Measurements from ENCODE around the gene CCNQ. TPM values are rescaled to one million over a fixed set of nuclear protein-coding genes. Genes with fewer than 3 reads are reported as not detected.

Gene CCNQ
- total and polyA plus RNA-seq, 10 of the 15 experiments (the other 5 are each of a cell fraction or from before 2014, with no cell fraction given), result 0.45 to 36.2 (median 18.2) TPM

DNA sequence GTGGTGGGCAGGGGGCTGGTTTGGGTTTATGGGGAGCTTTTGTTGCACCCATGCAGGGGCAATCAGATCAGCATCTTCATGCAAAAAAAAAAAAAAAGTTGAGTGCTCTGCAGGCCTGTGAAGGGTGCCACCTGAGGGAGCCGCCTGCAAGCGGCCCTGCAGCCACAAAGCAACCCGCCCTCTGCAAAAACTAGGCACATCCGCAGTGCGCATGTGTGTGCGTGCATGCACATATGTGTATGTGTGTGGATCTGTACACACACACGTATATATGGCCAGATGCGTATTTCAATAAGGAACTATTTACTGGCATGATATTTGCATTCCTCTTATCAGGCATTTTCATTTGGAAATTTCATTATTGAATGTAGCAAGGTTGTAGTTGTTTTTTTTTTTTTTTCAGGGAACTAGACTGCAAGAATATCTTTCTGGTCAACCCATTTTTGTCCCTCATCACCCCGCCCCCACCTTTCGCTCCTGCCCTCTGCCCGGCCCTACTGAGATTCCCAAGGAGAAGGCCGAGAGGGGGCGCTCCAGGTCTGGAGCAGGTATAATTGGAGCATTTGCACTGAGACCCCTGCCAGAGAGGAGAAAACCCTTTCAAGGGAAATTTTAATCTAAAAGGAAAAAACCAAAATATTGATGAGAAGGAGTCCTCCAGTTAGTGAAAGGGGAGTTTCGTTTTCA lies 18.1 kb downstream of the CCNQ start:
- CTCF ChIA-PET, result interaction anchor here (1.2 kb wide), 1 partner anchor 82 kb away, joined by 3 read pairs; no protein-coding TSS in a partner anchor
- FAIRE-seq, result no peak

More for the DNA sequence above, 18.1 kb downstream of the CCNQ start:
- ChIA-PET SMC1A (ENCODE audit: uncharacterized antibody, unreplicated experiment) (interaction anchor here (1.0 kb wide), 1 partner anchor 70 kb away, joined by 3 read pairs; no protein-coding TSS in a partner anchor), POLR2A (no interaction called here), RAD21 (ENCODE audit: unreplicated experiment) (interaction anchor here (0.9 kb wide), 1 partner anchor 87 kb away, joined by 3 read pairs; no protein-coding TSS in a partner anchor)
- 73% methylated on average over 13 of the region's 14 CpGs for WGBS (ENCODE audit: insufficient coverage, insufficient replicate concordance, low lambda C conversion rate, missing lambda C conversion rate)
- Histone ChIP-seq H3K36me3 (ENCODE audit: control insufficient read depth in 2 of 2, insufficient read depth in 2 of 2, low read length in 1 of 2) (no peaks in the 10 kb centered on the region), H3K9ac (ENCODE audit: control insufficient read depth, insufficient read depth, low read length) (no peak overlapping the region), H4K20me1 (ENCODE audit: control insufficient read depth, insufficient read depth) (no peaks in the 10 kb centered on the region), H3K4me3 (no peak overlapping the region), H3K27ac (ENCODE audit: control insufficient read depth, insufficient read depth) (no peak overlapping the region), H3K27me3 (replicated peaks in 1 of 2; ENCODE audit: control insufficient read depth in 2 of 2, insufficient read depth in 2 of 2, low read length in 1 of 2) (no peaks in the 10 kb centered on the region), H3K9me3 (replicated peaks; ENCODE audit: control insufficient read depth, insufficient read depth, low read length) (no peaks in the 10 kb centered on the region; the same call in 2 of the 3 replicates), H3K79me2 (ENCODE audit: control insufficient read depth, insufficient read depth, low read length) (no peaks in the 10 kb centered on the region), H3K4me1 (ENCODE audit: control insufficient read depth, insufficient read depth, low read length) (no peaks in the 10 kb centered on the region), H2AFZ (ENCODE audit: control insufficient read depth, low read depth, low read length) (no peak overlapping the region), H3K4me2 (ENCODE audit: control insufficient read depth, insufficient read depth) (no peak overlapping the region)
- TF ChIP-seq USF1 (IDR thresholded peaks at IDR 0.05; ENCODE audit: borderline replicate concordance, extremely low read length, insufficient read depth, low read depth, low read length), result no peak
- TF ChIP-seq ZBED1 (IDR thresholded peaks at IDR 0.05; ENCODE audit: borderline replicate concordance), result no peak
- TF ChIP-seq SUPT20H (IDR thresholded peaks at IDR 0.05; ENCODE audit: borderline replicate concordance, control insufficient read depth, low read depth, low read length), result no peak
- no peak for TF ChIP-seq JUND (IDR thresholded peaks at IDR 0.05; ENCODE audit: low read depth, low read length)
- no peak for TF ChIP-seq SREBF2 (IDR thresholded peaks at IDR 0.05; ENCODE audit: low read length)
- TF ChIP-seq, protein P1, sequence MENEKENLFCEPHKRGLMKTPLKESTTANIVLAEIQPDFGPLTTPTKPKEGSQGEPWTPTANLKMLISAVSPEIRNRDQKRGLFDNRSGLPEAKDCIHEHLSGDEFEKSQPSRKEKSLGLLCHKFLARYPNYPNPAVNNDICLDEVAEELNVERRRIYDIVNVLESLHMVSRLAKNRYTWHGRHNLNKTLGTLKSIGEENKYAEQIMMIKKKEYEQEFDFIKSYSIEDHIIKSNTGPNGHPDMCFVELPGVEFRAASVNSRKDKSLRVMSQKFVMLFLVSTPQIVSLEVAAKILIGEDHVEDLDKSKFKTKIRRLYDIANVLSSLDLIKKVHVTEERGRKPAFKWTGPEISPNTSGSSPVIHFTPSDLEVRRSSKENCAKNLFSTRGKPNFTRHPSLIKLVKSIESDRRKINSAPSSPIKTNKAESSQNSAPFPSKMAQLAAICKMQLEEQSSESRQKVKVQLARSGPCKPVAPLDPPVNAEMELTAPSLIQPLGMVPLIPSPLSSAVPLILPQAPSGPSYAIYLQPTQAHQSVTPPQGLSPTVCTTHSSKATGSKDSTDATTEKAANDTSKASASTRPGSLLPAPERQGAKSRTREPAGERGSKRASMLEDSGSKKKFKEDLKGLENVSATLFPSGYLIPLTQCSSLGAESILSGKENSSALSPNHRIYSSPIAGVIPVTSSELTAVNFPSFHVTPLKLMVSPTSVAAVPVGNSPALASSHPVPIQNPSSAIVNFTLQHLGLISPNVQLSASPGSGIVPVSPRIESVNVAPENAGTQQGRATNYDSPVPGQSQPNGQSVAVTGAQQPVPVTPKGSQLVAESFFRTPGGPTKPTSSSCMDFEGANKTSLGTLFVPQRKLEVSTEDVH (IDR thresholded peaks at IDR 0.05; ENCODE audit: low read depth, partially characterized antibody), result no peak
- no peak for TF ChIP-seq FOXM1 (IDR thresholded peaks at IDR 0.05; ENCODE audit: low read depth, low read length)
- no peak for TF ChIP-seq NR2F1 (conservative IDR thresholded peaks at IDR 0.05)
- TF ChIP-seq CHD2 (IDR thresholded peaks at IDR 0.05; ENCODE audit: borderline replicate concordance, low read depth, low read length), result no peak
- no peak for TF ChIP-seq ZNF24 (IDR thresholded peaks at IDR 0.05)
- TF ChIP-seq E2F4 (IDR thresholded peaks at IDR 0.05; ENCODE audit: low read depth, low read length), result no peak
- in situ Hi-C loops (cut with MboI) (loop anchor here (10.0 kb wide), 1 partner anchor 56 kb away; no protein-coding TSS in a partner anchor), intact Hi-C loops (cut with micrococcal nuclease; ENCODE audit: unreplicated experiment) (no loop called here)
- no peak for ATAC-seq
- BruUV-seq (replicated peaks), result no TSS peak
- DNase-seq (ENCODE audit: low read depth, low spot score), result no peak

All from GM12878 (cell line).